DND-41 (cell line): ENCODE data around the gene KRT13.

Experiments used
- ATAC-seq: fragments of 200-7000 bp; cut with Tn5 transposase; 3 replicates; pipeline ENCODE4 v1.9.1; 2021; ENCODE audit warnings: low read depth; ENCODE audit not compliant: insufficient read depth
- DNase-seq: peaks from one replicate; pipeline ENCODE4 v3.0.0-alpha.2; 2020
- H2AFZ ChIP-seq: 2 replicates; pipeline ENCODE4 v1.6.0; 2012; ENCODE audit warnings: low read depth, low read length
- H3K27ac ChIP-seq: 2 replicates; pipeline ENCODE4 v1.5.1; 2012; ENCODE audit warnings: low read length, inconsistent platforms
- H3K27me3 ChIP-seq: fragments of 200-600 bp; sonication (generic); 2 replicates; pipeline ENCODE4 v1.6.0; 2012; ENCODE audit warnings: low read length, mild to moderate bottlenecking, inconsistent platforms; ENCODE audit not compliant: insufficient read depth, poor library complexity
- H3K36me3 ChIP-seq: 2 replicates; pipeline ENCODE4 v1.5.1; 2012; ENCODE audit warnings: low read length, inconsistent platforms; ENCODE audit not compliant: insufficient read depth
- H3K4me1 ChIP-seq: 2 replicates; pipeline ENCODE4 v1.5.1; 2012; ENCODE audit warnings: mild to moderate bottlenecking, low read length; ENCODE audit not compliant: insufficient read depth
- H3K4me2 ChIP-seq: 2 replicates; pipeline ENCODE4 v1.6.0; 2012; ENCODE audit warnings: mild to moderate bottlenecking, moderate library complexity, low read length, inconsistent platforms; ENCODE audit not compliant: insufficient read depth
- H3K4me3 ChIP-seq, 2 experiments: fragments of 200-600 bp in 1 of 2; shearing (Covaris generic) in 1 of 2; 2 replicates each; pipeline ENCODE4 v1.5.1; 2012 to 2016; ENCODE audit warnings: inconsistent platforms in 2 of 2, low read length in 2 of 2, mild to moderate bottlenecking in 2 of 2, low read depth in 1 of 2, moderate library complexity in 1 of 2
- H3K79me2 ChIP-seq: 2 replicates; pipeline ENCODE4 v1.6.0; 2012; ENCODE audit warnings: low read length, inconsistent platforms; ENCODE audit not compliant: insufficient read depth
- H3K9ac ChIP-seq: 2 replicates; pipeline ENCODE4 v1.6.0; 2012; ENCODE audit warnings: low read depth, mild to moderate bottlenecking, inconsistent platforms, low read length, moderate library complexity
- H3K9me3 ChIP-seq: 2 replicates; pipeline ENCODE4 v1.5.1; 2012; ENCODE audit warnings: low read length, moderate library complexity, mild to moderate bottlenecking, inconsistent platforms; ENCODE audit not compliant: insufficient read depth, severe bottlenecking
- H4K20me1 ChIP-seq: 2 replicates; pipeline ENCODE4 v1.6.0; 2012; ENCODE audit warnings: low read length; ENCODE audit not compliant: insufficient read depth
- CTCF ChIP-seq: IDR thresholded peaks from 2 replicates; pipeline ENCODE4 v1.5.1; 2012; ENCODE audit warnings: borderline replicate concordance, low read length, moderate library complexity, mild to moderate bottlenecking; ENCODE audit not compliant: poor library complexity, severe bottlenecking; ENCODE audit errors: extremely low read depth
- EZH2 ChIP-seq: IDR thresholded peaks from 3 replicates; pipeline ENCODE4 v1.6.1; 2012; ENCODE audit warnings: borderline replicate concordance, low read depth, mild to moderate bottlenecking, moderate library complexity, low read length, inconsistent platforms; ENCODE audit not compliant: severe bottlenecking

KRT13 gene

DNA sequence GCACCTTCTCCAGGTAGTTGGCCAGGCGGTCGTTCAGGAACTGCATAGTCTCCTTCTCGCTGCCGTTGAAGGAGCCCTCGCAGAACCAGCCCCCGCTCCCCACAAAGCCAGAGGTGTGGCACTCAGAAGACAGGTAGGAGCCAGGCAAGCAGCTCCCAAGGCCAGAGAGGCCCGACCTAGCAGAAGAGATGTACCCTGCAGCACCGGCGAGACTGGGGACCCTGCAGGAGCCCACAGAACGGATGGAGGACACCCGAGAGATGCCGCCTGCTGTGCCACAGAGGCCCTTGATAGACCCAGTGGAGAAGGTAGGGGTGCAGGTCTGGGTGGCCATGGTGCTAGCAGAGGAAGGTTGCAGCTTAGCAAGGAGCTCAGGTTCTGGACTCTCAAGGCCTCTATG lies 15.9 kb downstream of the KRT13 start, which contains the start of gene KRT36:
Gene KRT36 (minus strand): TSS at position 380 of the 400 bp plus-strand sequence. CDS start 46 bp downstream, at position 334.
- Histone ChIP-seq H2AFZ (no peak within 1 kb of the TSS), H3K36me3 (no peaks in the 10 kb centered on the region), H3K9ac (no peak within 1 kb of the TSS), H3K9me3 (no peaks in the 10 kb centered on the region), H3K4me2 (no peak within 1 kb of the TSS), H3K4me1 (no peaks in the 10 kb centered on the region), H3K27me3 (peaks cover 16% of the 10 kb centered on the region), H3K27ac (no peak within 1 kb of the TSS), H3K4me3 (no peak within 1 kb of the TSS), H4K20me1 (no peaks in the 10 kb centered on the region), H3K79me2 (no peaks in the 10 kb centered on the region)
- DNase-seq (no peak), ATAC-seq (no peak)
- TF ChIP-seq CTCF (no peak), EZH2 (no peak)

DNA sequence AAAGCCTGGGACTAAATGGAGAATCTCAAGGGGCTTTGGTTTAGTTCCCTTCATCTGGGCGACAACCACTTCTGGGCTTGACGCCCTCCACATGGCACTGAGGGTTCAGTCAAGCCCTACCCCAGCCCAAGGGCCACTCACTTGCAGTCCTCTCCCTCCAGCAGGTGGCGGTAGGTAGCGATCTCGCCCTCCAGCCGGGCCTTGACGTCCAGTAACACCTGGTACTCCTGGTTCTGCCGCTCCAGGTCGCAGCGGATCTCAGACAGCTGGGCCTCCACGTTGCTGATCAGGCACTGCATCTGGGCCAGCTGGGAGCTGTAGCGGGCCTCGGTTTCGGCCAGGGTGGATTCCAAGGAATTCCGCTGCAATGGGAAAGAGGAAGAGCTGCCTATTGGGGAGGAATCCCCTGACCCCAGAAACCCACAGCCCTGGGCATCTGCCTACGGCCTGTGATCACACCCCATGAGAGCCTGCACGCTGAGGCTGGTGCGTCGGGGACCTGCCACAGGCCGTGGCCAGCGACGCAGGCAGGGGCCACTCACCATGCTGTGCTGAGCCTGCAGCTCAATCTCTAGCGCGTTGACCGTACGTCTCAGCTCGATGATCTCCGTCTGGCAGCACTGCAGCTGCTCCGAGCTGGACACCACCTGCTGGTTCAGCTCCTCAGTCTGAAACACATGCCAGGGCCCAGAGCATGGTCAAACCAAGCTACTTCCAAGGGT lies 18.4 kb downstream of the KRT13 start:
- Histone ChIP-seq H3K79me2 (no peaks in the 10 kb centered on the region), H3K27me3 (peaks cover 15% of the 10 kb centered on the region), H3K9me3 (no peaks in the 10 kb centered on the region), H3K36me3 (no peaks in the 10 kb centered on the region), H3K4me1 (no peaks in the 10 kb centered on the region), H3K9ac (no peak overlapping the region), H3K4me2 (no peak overlapping the region), H3K27ac (no peak overlapping the region), H4K20me1 (0 out of 2 replicates have a peak, but pooled peaks cover 3% of the 10 kb centered on the region), H3K4me3 (no peak overlapping the region), H2AFZ (no peak overlapping the region)
- DNase-seq = peak; percentile 7
- no peak for ATAC-seq
- no peak for TF ChIP-seq EZH2
- peak; percentile 54 for TF ChIP-seq CTCF

GRCh38 chr17:41486316-41486715 lies 19.1 kb downstream of the KRT13 start:
- peaks cover 15% of the 10 kb centered on the region for H3K27me3 ChIP-seq
- H4K20me1 ChIP-seq = 0 out of 2 replicates have a peak, but pooled peaks cover 4% of the 10 kb centered on the region
- H3K4me1 ChIP-seq = no peaks in the 10 kb centered on the region
- no peaks in the 10 kb centered on the region for H3K9me3 ChIP-seq
- no peak overlapping the region for H2AFZ ChIP-seq
- H3K4me3 ChIP-seq = no peak overlapping the region
- no peaks in the 10 kb centered on the region for H3K79me2 ChIP-seq
- H3K4me2 ChIP-seq = no peak overlapping the region
- no peak overlapping the region for H3K9ac ChIP-seq
- no peak overlapping the region for H3K27ac ChIP-seq
- DNase-seq = no peak
- no peaks in the 10 kb centered on the region for H3K36me3 ChIP-seq
- TF ChIP-seq EZH2 (no peak), CTCF (no peak)
- ATAC-seq = no peak
